PC-3 (cell line): ENCODE measurements around the gene ZBTB21.

Experiments used
- CTCF ChIP-seq: fragments of 300-600 bp; sonication (generic); conservative IDR thresholded peaks from 2 replicates; pipeline ENCODE4 v1.5.1; 2017; ENCODE audit warnings: antibody characterized with exemption, low read depth, mild to moderate bottlenecking, low read length
- EZH2 ChIP-seq: fragments of 300-600 bp; sonication (generic); IDR thresholded peaks from one replicate; pipeline ENCODE4 v1.6.1; 2017; ENCODE audit warnings: antibody characterized with exemption, mild to moderate bottlenecking, low read length; ENCODE audit not compliant: unreplicated experiment

- no peak for TF ChIP-seq CTCF
- no peak for TF ChIP-seq EZH2
Measured at GRCh38 chr21:41967708-41968107, 42.5 kb downstream of the ZBTB21 start.
